Endothelial cell of umbilical vein (primary cell): Measurements from ENCODE around the gene SERPINB7. TPM values are rescaled to one million over a fixed set of nuclear protein-coding genes. Genes with fewer than 3 reads are reported as not detected.

Experiments used
- BruUV-seq: library from RNA; stranded (reverse); fragments of 400-500 nt; replicated peaks from 2 replicates; lab custom pipeline; 2021; lab: Mats Ljungman, UMichigan
- CTCF ChIA-PET: fragments of 300-600, 350-600 bp; sonication (Branson Sonifier 250); formaldehyde crosslinking; loops from one replicate; lab custom pipeline; 2021; ENCODE audit warnings: antibody characterized with exemption, inconsistent platforms; lab: Charles Lee
- POLR2A ChIA-PET: fragments of 300-600, 350-600 bp; sonication (Branson Sonifier 250); formaldehyde crosslinking; loops from one replicate; lab custom pipeline; 2021; ENCODE audit warnings: antibody characterized with exemption, inconsistent platforms; lab: Charles Lee
- DNase-seq: peaks from one replicate; pipeline ENCODE4 v3.0.0-alpha.2; 2011; ENCODE audit warnings: low read depth, low spot score
- FAIRE-seq: peaks from 2 replicates; lab custom pipeline; 2011; peaks lifted over from hg19 to GRCh38; lab: Jason Lieb, UNC
- H2AFZ ChIP-seq: 2 replicates; pipeline ENCODE4 v1.6.0; 2012; ENCODE audit warnings: low read depth, low read length, control low read depth, inconsistent platforms
- H3K27ac ChIP-seq: 2 replicates; pipeline ENCODE4 v1.5.1; 2011; ENCODE audit warnings: low read depth, mild to moderate bottlenecking, control low read depth, low read length, moderate library complexity; ENCODE audit not compliant: insufficient read depth
- H3K27me3 ChIP-seq, 2 experiments: 2 replicates each; pipeline versions ENCODE4 v1.6.0 to v1.6.1; 2011; ENCODE audit warnings: low read length in 2 of 2, mixed read lengths in 1 of 2; ENCODE audit not compliant: control insufficient read depth in 2 of 2, insufficient read depth in 2 of 2
- H3K36me3 ChIP-seq, 2 experiments: 2 replicates in 1 of 2; 3 replicates in 1 of 2; pipeline ENCODE4 v1.5.1; 2011; ENCODE audit warnings: low read length in 2 of 2, mild to moderate bottlenecking in 1 of 2, moderate library complexity in 1 of 2; ENCODE audit not compliant: control insufficient read depth in 2 of 2, insufficient read depth in 2 of 2; ENCODE audit errors: extremely low read depth in 1 of 2
- H3K4me1 ChIP-seq: 3 replicates; pipeline ENCODE4 v1.5.1; 2011; ENCODE audit warnings: mild to moderate bottlenecking, low read length; ENCODE audit not compliant: control insufficient read depth, insufficient read depth; ENCODE audit errors: extremely low read depth
- H3K4me2 ChIP-seq: 2 replicates; pipeline ENCODE4 v1.6.1; 2011; ENCODE audit warnings: low read length, control low read depth, mixed read lengths; ENCODE audit not compliant: insufficient read depth
- H3K4me3 ChIP-seq, 3 experiments: fragments of 200-600 bp in 1 of 3; sonication (generic), shearing (Covaris generic) in 1 of 3; replicated peaks in 1 of 3; 2 replicates each; pipeline ENCODE4 v1.5.1; 2011 to 2016; ENCODE audit warnings: control low read depth in 3 of 3, low read length in 3 of 3, mild to moderate bottlenecking in 2 of 3, inconsistent platforms in 1 of 3, low read depth in 1 of 3, moderate library complexity in 1 of 3; ENCODE audit not compliant: insufficient read depth in 1 of 3
- H3K79me2 ChIP-seq: 2 replicates; pipeline ENCODE4 v1.6.0; 2012; ENCODE audit warnings: low read length, inconsistent platforms; ENCODE audit not compliant: control insufficient read depth, insufficient read depth
- H3K9ac ChIP-seq: replicated peaks from 2 replicates; pipeline ENCODE3; 2011; ENCODE audit warnings: low read length, control low read depth; ENCODE audit not compliant: insufficient read depth; ENCODE audit errors: extremely low read depth
- H3K9me1 ChIP-seq: replicated peaks from 3 replicates; pipeline ENCODE4 v1.6.0; 2011; ENCODE audit warnings: mild to moderate bottlenecking, low read length; ENCODE audit not compliant: control insufficient read depth, insufficient read depth; ENCODE audit errors: extremely low read depth
- H3K9me3 ChIP-seq: replicated peaks from 2 replicates; pipeline ENCODE4 v1.5.1; 2012; ENCODE audit warnings: low read length, inconsistent platforms; ENCODE audit not compliant: control insufficient read depth, insufficient read depth
- H4K20me1 ChIP-seq: replicated peaks from 2 replicates; pipeline ENCODE3; 2011; ENCODE audit warnings: mild to moderate bottlenecking, low read length; ENCODE audit not compliant: control insufficient read depth, insufficient read depth; ENCODE audit errors: extremely low read depth
- CTCF ChIP-seq, 2 donors: IDR thresholded peaks; 1 replicate in 1 of 2; 2 replicates in 1 of 2; pipeline ENCODE4 v1.5.1; 2011; ENCODE audit warnings: low read length in 2 of 2, mild to moderate bottlenecking in 2 of 2, moderate library complexity in 2 of 2, control low read depth in 1 of 2, inconsistent platforms in 1 of 2, low read depth in 1 of 2; ENCODE audit not compliant: insufficient read depth in 1 of 2; ENCODE audit errors: extremely low read depth in 1 of 2
- EZH2 ChIP-seq: IDR thresholded peaks from 2 replicates; pipeline ENCODE4 v1.6.1; 2012; ENCODE audit warnings: borderline replicate concordance, low read depth, mild to moderate bottlenecking, moderate library complexity, low read length, inconsistent platforms; ENCODE audit not compliant: severe bottlenecking
- FOS ChIP-seq: IDR thresholded peaks from 2 replicates; pipeline ENCODE4 v1.6.1; 2011; ENCODE audit warnings: mild to moderate bottlenecking, low read length, moderate library complexity, borderline replicate concordance; ENCODE audit not compliant: insufficient read depth
- GATA2 ChIP-seq: IDR thresholded peaks from 2 replicates; pipeline ENCODE4 v1.7.0; 2011; ENCODE audit warnings: low read depth, mild to moderate bottlenecking, moderate library complexity, mixed read lengths, low read length; ENCODE audit not compliant: insufficient read length, insufficient read depth
- JUN ChIP-seq: IDR thresholded peaks from 2 replicates; pipeline ENCODE4 v1.6.1; 2011; ENCODE audit warnings: borderline replicate concordance, low read depth; ENCODE audit not compliant: insufficient read length, insufficient read depth
- MAX ChIP-seq: IDR thresholded peaks from 2 replicates; pipeline ENCODE4 v1.6.1; 2011; ENCODE audit not compliant: insufficient read depth, insufficient read length
- MYC ChIP-seq: IDR thresholded peaks from one replicate; pipeline ENCODE4 v1.6.1; 2011; ENCODE audit warnings: mild to moderate bottlenecking, low read depth, low read length
- POLR2A ChIP-seq: IDR thresholded peaks from 2 replicates; pipeline ENCODE4 v1.6.1; 2012; ENCODE audit warnings: low read depth, mild to moderate bottlenecking, control low read depth, low read length
- POLR2AphosphoS5 ChIP-seq: IDR thresholded peaks from 2 replicates; pipeline ENCODE4 v1.6.1; 2012; ENCODE audit warnings: low read depth, mild to moderate bottlenecking, control low read depth, low read length, moderate library complexity; ENCODE audit not compliant: insufficient read depth
- dilution Hi-C: fragments of 300-500 bp; cut with MboI; formaldehyde crosslinking; loops from one replicate; pipeline ENCODE4 v1.15.0; 2019; ENCODE audit warnings: low sequenced_read_pairs; ENCODE audit not compliant: extremely low pct_ligation_motif_present
- intact Hi-C: fragments of 100-400 bp; cut with micrococcal nuclease; formaldehyde crosslinking; loops from one replicate; pipeline ENCODE4 v1.10.0; 2022
- polyA plus RNA-seq, 4 experiments: library from polyadenylated mRNA; depleted of rRNA in 3 of 4; stranded (reverse) in 3 of 4; unstranded in 1 of 4; fragments of >200 nt; gene quantifications; 2 replicates each; pipeline versions ENCODE4 v1.2.1 to v1.2.3, GENCODE V29; 2011 to 2012; ENCODE audit warnings: missing spikeins in 1 of 4
- total RNA-seq: library from RNA; stranded (reverse); gene quantifications from 2 replicates; pipeline ENCODE4 v1.2.3, GENCODE V29; 2021

Gene SERPINB7
- total and polyA plus RNA-seq, 2 donors (not counting 3 experiments of a cell fraction or from before 2014, with no cell fraction given) = not detected

- no peak for FAIRE-seq
- POLR2A ChIA-PET = no interaction called here
Measured at GRCh38 chr18:63817441-63818051, 42.3 kb downstream of the SERPINB7 start.

More at GRCh38 chr18:63817441-63818051, 42.3 kb downstream of the SERPINB7 start:
- Histone ChIP-seq H4K20me1 (no peaks in the 10 kb centered on the region), H3K36me3 (no peaks in the 10 kb centered on the region), H3K27me3 (peaks cover 2 to 8% of the 10 kb centered on the region in 2 experiments), H3K4me1 (no peaks in the 10 kb centered on the region), H3K9me1 (no peaks in the 10 kb centered on the region), H3K4me3 (no peak overlapping the region), H3K9me3 (no peaks in the 10 kb centered on the region), H3K9ac (no peak overlapping the region), H2AFZ (no peak overlapping the region), H3K4me2 (no peak overlapping the region), H3K27ac (no peak overlapping the region), H3K79me2 (no peaks in the 10 kb centered on the region)
- dilution Hi-C loops (no loop called here), intact Hi-C loops (no loop called here)
- CTCF ChIA-PET = no interaction called here
- DNase-seq = no peak
- no peak for TF ChIP-seq CTCF (IDR thresholded peaks at IDR 0.05; ENCODE audit: extremely low read depth in 1 of 2, insufficient read depth in 1 of 2, low read depth in 1 of 2, low read length in 2 of 2)
- TF ChIP-seq EZH2 = no peak
- TF ChIP-seq POLR2AphosphoS5 = no peak
- TF ChIP-seq JUN = no peak
- TF ChIP-seq MAX = no peak
- TF ChIP-seq MYC = no peak
- TF ChIP-seq FOS = no peak
- TF ChIP-seq GATA2 = no peak
- TF ChIP-seq POLR2A = no peak
- BruUV-seq = no TSS peak
